ENCODE data around the gene DDX24. TPM values are rescaled to one million over a fixed set of nuclear protein-coding genes. Genes with fewer than 3 reads are reported as not detected.

Gene DDX24
- total RNA-seq, 1 donor from 2014 or later = 191 TPM

DNA sequence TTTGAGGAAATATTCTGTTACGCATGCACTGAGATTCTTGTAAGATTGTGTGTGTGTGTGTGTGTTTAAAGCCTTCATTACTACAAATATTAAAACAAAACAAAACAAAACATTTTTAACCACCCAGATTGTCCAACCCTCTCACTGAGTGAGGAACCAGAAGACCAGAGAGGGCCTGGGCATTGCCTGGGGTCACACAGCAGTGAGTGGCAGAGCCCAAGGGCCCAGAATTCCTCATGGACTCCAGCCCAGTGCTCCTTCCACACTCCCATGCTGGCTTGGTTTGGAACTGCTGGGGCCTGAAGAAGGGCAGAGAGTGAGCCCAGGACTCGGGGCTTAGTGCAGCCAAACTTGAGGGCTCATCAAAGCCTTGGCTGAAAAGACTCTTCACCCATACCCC lies 56.5 kb downstream of the DDX24 start:
- H3K9me3 ChIP-seq = no peaks in the 10 kb centered on the region
- H3K27ac ChIP-seq = no peak overlapping the region
- no peaks in the 10 kb centered on the region for H3K27me3 ChIP-seq
- ATAC-seq (no peak), DNase-seq (no peak)
- TF ChIP-seq, protein P1, sequence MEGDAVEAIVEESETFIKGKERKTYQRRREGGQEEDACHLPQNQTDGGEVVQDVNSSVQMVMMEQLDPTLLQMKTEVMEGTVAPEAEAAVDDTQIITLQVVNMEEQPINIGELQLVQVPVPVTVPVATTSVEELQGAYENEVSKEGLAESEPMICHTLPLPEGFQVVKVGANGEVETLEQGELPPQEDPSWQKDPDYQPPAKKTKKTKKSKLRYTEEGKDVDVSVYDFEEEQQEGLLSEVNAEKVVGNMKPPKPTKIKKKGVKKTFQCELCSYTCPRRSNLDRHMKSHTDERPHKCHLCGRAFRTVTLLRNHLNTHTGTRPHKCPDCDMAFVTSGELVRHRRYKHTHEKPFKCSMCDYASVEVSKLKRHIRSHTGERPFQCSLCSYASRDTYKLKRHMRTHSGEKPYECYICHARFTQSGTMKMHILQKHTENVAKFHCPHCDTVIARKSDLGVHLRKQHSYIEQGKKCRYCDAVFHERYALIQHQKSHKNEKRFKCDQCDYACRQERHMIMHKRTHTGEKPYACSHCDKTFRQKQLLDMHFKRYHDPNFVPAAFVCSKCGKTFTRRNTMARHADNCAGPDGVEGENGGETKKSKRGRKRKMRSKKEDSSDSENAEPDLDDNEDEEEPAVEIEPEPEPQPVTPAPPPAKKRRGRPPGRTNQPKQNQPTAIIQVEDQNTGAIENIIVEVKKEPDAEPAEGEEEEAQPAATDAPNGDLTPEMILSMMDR (IDR thresholded peaks at IDR 0.05) = no peak
- intact Hi-C loops (cut with DNase I) = no loop called here
- H3K4me3 ChIP-seq = no peak overlapping the region
- H3K36me3 ChIP-seq = no peaks in the 10 kb centered on the region
- peaks cover 10% of the 10 kb centered on the region for H3K4me1 ChIP-seq

DNA sequence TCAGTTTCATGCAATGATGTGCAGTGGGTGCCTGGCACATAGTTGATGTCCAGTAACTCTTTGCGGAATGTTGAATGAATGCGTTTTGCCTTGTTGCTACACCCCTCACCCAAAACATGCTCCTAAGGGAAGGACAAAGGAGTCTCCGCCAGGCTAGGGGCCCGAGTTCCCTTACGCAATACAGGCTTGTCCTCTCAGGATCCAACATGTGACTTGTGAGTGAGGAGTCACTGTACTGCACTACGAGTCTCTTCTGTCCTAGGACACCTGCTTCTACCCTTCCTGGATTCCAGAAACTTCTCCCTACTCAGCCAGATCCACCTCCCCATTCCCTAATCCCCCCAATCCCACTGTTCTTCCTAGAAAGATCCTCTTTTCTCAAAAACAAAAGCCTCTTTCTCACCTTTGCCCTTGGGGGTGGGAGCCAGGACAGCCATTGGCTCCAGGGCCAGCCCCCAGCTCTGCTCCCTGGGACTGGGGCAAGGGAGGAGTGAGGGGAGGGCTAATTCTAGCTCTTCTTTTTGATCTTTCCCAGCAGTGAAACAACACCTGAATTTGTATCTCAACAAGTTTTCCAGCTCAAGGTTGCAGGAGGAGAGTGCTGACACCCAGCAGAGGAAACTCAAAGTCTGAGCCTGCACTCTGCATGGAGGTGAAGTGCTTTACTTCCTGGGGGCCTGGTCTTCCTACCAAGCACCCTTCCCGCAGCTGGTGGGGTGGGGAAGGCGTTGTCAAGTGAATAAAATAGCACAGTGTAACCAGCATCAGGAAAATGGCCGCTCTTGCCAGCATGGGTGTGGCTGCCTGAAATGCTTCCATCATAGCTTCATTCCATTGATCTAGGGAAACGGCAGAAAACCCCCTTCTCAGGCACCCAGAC lies 58.2 kb downstream of the DDX24 start:
- Histone ChIP-seq H3K4me3 (no peak overlapping the region), H3K27ac (no peak overlapping the region), H3K27me3 (no peaks in the 10 kb centered on the region), H3K4me1 (peaks cover 10% of the 10 kb centered on the region), H3K36me3 (no peaks in the 10 kb centered on the region), H3K9me3 (no peaks in the 10 kb centered on the region)
- ATAC-seq = no peak
- intact Hi-C loops (cut with DNase I) = no loop called here
- DNase-seq = no peak
- TF ChIP-seq, protein P1 (IDR thresholded peaks at IDR 0.05) = no peak

DNA sequence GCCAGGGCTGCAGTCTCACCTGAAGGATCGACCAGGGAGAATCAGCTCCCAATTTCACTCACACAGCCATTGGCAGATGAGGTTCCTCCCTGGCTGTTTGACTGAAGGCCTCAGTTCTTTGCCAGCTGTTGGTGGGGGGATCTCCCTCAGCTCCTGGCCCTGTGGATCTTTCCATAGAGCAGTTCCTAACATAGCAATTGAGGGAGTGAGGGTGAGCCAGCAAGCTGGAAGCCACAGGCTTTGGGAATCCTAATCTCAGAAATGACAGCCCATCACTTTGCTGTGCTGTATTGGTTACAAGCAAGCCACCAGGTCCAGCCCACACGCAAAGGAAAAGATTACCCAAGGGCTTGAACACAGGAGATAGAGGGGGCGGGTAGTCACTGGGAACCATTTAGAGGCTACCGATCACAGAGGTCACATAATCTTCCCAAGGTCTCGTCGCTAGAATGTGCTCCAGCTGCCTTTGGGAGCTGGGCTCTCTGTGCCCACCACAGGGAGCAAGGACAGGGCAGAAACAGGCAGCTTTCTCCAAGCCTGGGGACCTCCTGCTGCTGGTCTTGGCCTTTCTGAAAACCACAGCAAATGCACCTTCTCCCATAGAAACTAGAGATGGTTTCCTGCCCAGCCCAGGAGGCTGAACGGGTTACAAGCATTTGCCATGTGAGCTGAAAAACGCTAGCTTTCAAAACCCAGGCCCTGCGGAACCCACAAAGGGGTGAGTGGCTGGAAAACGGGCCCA lies 59.4 kb downstream of the DDX24 start:
- no peak for DNase-seq
- ATAC-seq = no peak
- H3K27me3 ChIP-seq = no peaks in the 10 kb centered on the region
- no peak overlapping the region for H3K27ac ChIP-seq
- H3K4me3 ChIP-seq = no peak overlapping the region
- H3K4me1 ChIP-seq = peaks cover 4% of the 10 kb centered on the region
- TF ChIP-seq, protein P1 (IDR thresholded peaks at IDR 0.05) = no peak
- intact Hi-C loops (cut with DNase I) = no loop called here
- H3K36me3 ChIP-seq = no peaks in the 10 kb centered on the region
- no peaks in the 10 kb centered on the region for H3K9me3 ChIP-seq

DNA sequence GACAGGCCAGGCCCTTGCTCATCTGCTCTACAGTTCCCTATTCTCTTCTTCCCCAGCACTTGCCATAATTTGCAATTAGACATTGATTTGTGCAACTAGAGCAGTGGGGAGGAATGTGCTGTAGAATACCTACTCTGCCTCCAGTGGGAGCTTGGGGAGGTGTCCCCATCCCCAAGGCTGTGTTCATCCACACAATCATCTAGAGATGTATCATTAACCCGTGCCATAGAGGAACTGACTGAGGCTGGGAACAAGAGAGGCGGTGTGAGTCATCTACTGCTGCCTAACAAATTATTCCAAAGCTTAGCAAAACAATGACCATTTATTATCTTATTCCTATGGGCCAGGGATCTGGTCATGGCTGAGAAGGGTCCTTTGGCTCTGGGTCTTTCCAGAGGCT lies 60.0 kb downstream of the DDX24 start:
- Histone ChIP-seq H3K4me3 (no peak overlapping the region), H3K4me1 (peaks cover 4% of the 10 kb centered on the region), H3K27me3 (no peaks in the 10 kb centered on the region), H3K9me3 (no peaks in the 10 kb centered on the region), H3K36me3 (no peaks in the 10 kb centered on the region), H3K27ac (no peak overlapping the region)
- ATAC-seq (peak; percentile 36), DNase-seq (no peak)
- intact Hi-C loops (cut with DNase I) = no loop called here
- TF ChIP-seq, protein P1 (IDR thresholded peaks at IDR 0.05) = no peak

DNA sequence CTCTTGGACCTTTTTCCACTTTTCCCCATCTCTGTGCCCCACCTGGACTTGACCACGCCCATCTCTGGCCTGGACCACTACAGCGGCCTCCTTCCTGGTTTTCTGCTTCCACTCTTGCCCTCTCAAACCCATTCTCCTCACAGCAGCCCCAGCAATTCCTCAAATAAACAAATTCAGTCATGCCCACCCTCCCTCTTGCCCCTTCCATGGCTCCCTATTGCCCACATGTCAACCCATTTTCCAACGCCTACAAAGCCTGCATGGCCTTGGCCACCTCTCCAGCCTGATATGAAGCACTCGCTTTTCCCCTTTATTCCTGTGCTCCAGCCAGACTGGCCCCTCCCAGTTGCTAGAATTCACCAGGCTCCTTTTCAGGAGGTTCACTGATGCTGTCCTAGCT lies 60.7 kb downstream of the DDX24 start:
- Histone ChIP-seq H3K4me3 (no peak overlapping the region), H3K4me1 (no peaks in the 10 kb centered on the region), H3K27me3 (no peaks in the 10 kb centered on the region), H3K9me3 (no peaks in the 10 kb centered on the region), H3K36me3 (no peaks in the 10 kb centered on the region), H3K27ac (no peak overlapping the region)
- TF ChIP-seq, protein P1 (IDR thresholded peaks at IDR 0.05) = no peak
- DNase-seq (no peak), ATAC-seq (no peak)
- intact Hi-C loops (cut with DNase I) = no loop called here

Measured in upper lobe of right lung (tissue), 1 donor.